HCT116 (cell line): ENCODE measurements around the gene MBNL2. TPM values are rescaled to one million over a fixed set of nuclear protein-coding genes. Genes with fewer than 3 reads are reported as not detected.

Experiments used
- ATAC-seq: fragments of 200-7000 bp; cut with Tn5 transposase; 2 replicates; pipeline ENCODE4 v1.9.1; 2020; ENCODE audit warnings: mild to moderate bottlenecking, moderate library complexity
- BruUV-seq: library from RNA; stranded (reverse); fragments of 400-500 nt; replicated peaks from 2 replicates; lab custom pipeline; 2021; lab: Mats Ljungman, UMichigan
- CTCF ChIA-PET: fragments of 300-600 bp; sonication (Branson Sonifier 250); formaldehyde crosslinking; loops from one replicate; lab custom pipeline; 2021; ENCODE audit warnings: antibody characterized with exemption; lab: Charles Lee
- POLR2A ChIA-PET: fragments of 300-600, 350-600 bp; sonication (Branson Sonifier 250); formaldehyde crosslinking; loops from one replicate; lab custom pipeline; 2021; ENCODE audit warnings: antibody characterized with exemption; lab: Charles Lee
- RAD21 ChIA-PET, 2 experiments: fragments of 300-600 bp; sonication (Branson Sonifier 250); formaldehyde crosslinking; loops; one replicate each; lab custom pipeline; 2023; ENCODE audit warnings: low total read pairs in 2 of 2; ENCODE audit not compliant: uncharacterized antibody in 2 of 2, unreplicated experiment in 2 of 2, low non-redundant PET in 1 of 2; lab: Charles Lee
- DNase-seq: peaks from one replicate; pipeline ENCODE4 v3.0.0-alpha.2; 2010; ENCODE audit warnings: low read depth, low spot score
- H2AFZ ChIP-seq: fragments of 200-600 bp; shearing (Covaris generic), sonication (generic); 2 replicates; pipeline ENCODE4 v1.6.1; 2017; ENCODE audit warnings: low read depth, mixed run types, mixed read lengths, antibody characterized with exemption, low read length; ENCODE audit not compliant: poor library complexity, severe bottlenecking
- H3K27ac ChIP-seq: 2 replicates; pipeline ENCODE4 v1.5.1; 2012; ENCODE audit warnings: low read depth, low read length
- H3K27me3 ChIP-seq: fragments of 200-600 bp; sonication (generic); 2 replicates; pipeline ENCODE4 v1.6.1; 2016; ENCODE audit warnings: mixed run types, low read length, mixed read lengths; ENCODE audit not compliant: insufficient read depth
- H3K36me3 ChIP-seq, 2 experiments: fragments of 200-500 bp in 1 of 2; fragments of 200-600 bp in 1 of 2; sonication (Bioruptor generic) in 1 of 2; sonication (generic) in 1 of 2; 2 replicates each; pipeline versions ENCODE4 v1.5.1 to v1.6.1; 2014 to 2016; ENCODE audit warnings: low read length in 2 of 2, inconsistent platforms in 1 of 2, mixed read lengths in 1 of 2, mixed run types in 1 of 2; ENCODE audit not compliant: insufficient read depth in 2 of 2, control insufficient read depth in 1 of 2
- H3K4me1 ChIP-seq, 2 experiments: fragments of 200-600 bp in 1 of 2; sonication (generic) in 1 of 2; 2 replicates each; pipeline versions ENCODE4 v1.5.1 to v1.6.1; 2012 to 2017; ENCODE audit warnings: low read length in 2 of 2, inconsistent platforms in 1 of 2, mild to moderate bottlenecking in 1 of 2, mixed read lengths in 1 of 2, mixed run types in 1 of 2, moderate library complexity in 1 of 2; ENCODE audit not compliant: insufficient read depth in 2 of 2, control insufficient read depth in 1 of 2
- H3K4me2 ChIP-seq: fragments of 200-600 bp; sonication (generic); 2 replicates; pipeline ENCODE4 v1.6.1; 2017; ENCODE audit warnings: mixed run types, low read length, mixed read lengths
- H3K4me3 ChIP-seq, 2 experiments: fragments of 200-600 bp in 1 of 2; sonication (generic) in 1 of 2; replicated peaks in 1 of 2; 2 replicates each; pipeline ENCODE4 v1.5.1; 2011 to 2016; ENCODE audit warnings: low read length in 2 of 2, control low read depth in 1 of 2, low read depth in 1 of 2, mild to moderate bottlenecking in 1 of 2, mixed read lengths in 1 of 2, mixed run types in 1 of 2
- H3K79me2 ChIP-seq: fragments of 200-600 bp; sonication (generic); 2 replicates; pipeline ENCODE4 v1.6.1; 2017; ENCODE audit warnings: mild to moderate bottlenecking, mixed run types, low read length, moderate library complexity, mixed read lengths; ENCODE audit not compliant: insufficient read depth
- H3K9ac ChIP-seq: fragments of 200-600 bp; sonication (generic); 2 replicates; pipeline ENCODE4 v1.6.1; 2016; ENCODE audit warnings: low read length, mixed read lengths
- H3K9me2 ChIP-seq: fragments of 200-600 bp; sonication (generic), shearing (Covaris generic); 2 replicates; pipeline ENCODE4 v1.6.1; 2017; ENCODE audit warnings: mixed run types, mild to moderate bottlenecking, moderate library complexity; ENCODE audit not compliant: insufficient read depth
- H3K9me3 ChIP-seq, 2 experiments: fragments of 200-500 bp in 1 of 2; fragments of 200-600 bp in 1 of 2; sonication (Bioruptor generic) in 1 of 2; sonication (generic) in 1 of 2; 2 replicates each; pipeline ENCODE4 v1.6.1; 2014 to 2017; ENCODE audit warnings: low read length in 2 of 2, mixed read lengths in 2 of 2, inconsistent platforms in 1 of 2, low read depth in 1 of 2, mild to moderate bottlenecking in 1 of 2, mixed run types in 1 of 2, moderate library complexity in 1 of 2; ENCODE audit not compliant: control insufficient read depth in 1 of 2, insufficient read depth in 1 of 2
- H4K20me1 ChIP-seq: fragments of 200-600 bp; sonication (generic), shearing (Covaris generic); 2 replicates; pipeline ENCODE4 v1.6.1; 2017; ENCODE audit warnings: mixed run types, mild to moderate bottlenecking, moderate library complexity; ENCODE audit not compliant: insufficient read depth
- EGR1 ChIP-seq: IDR thresholded peaks from 2 replicates; pipeline ENCODE4 v1.6.1; 2012; ENCODE audit warnings: low read depth
- JUND ChIP-seq: IDR thresholded peaks from 2 replicates; pipeline ENCODE4 v1.6.1; 2012
- SP1 ChIP-seq: IDR thresholded peaks from 2 replicates; pipeline ENCODE4 v1.6.1; 2012; ENCODE audit warnings: low read depth
- SRF ChIP-seq: IDR thresholded peaks from 2 replicates; pipeline ENCODE4 v1.6.1; 2012; ENCODE audit warnings: low read depth
- intact Hi-C: fragments of 100-400 bp; cut with micrococcal nuclease; formaldehyde crosslinking; loops from 2 replicates; pipeline ENCODE4 v1.10.0; 2022
- total RNA-seq: library from RNA; stranded (reverse); gene quantifications from one replicate; pipeline ENCODE4 v1.2.1, GENCODE V29; 2021; ENCODE audit not compliant: unreplicated experiment
- TF ChIP-seq, protein P1 (sequence below), 3 experiments: fragments of 200-600 bp in 1 of 3; sonication (generic) in 1 of 3; IDR thresholded peaks in 2 of 3; conservative IDR thresholded peaks in 1 of 3; 2 replicates each; pipeline ENCODE4 v1.5.1; 2012 to 2017; ENCODE audit warnings: low read depth in 2 of 3, low read length in 2 of 3, antibody characterized with exemption in 1 of 3, borderline replicate concordance in 1 of 3, control low read depth in 1 of 3, mild to moderate bottlenecking in 1 of 3, mixed read lengths in 1 of 3, mixed run types in 1 of 3, moderate library complexity in 1 of 3; ENCODE audit not compliant: insufficient read depth in 1 of 3

The MBNL2 gene
- total RNA-seq, 1 experiment from 2014 or later, result 73.9 TPM

DNA sequence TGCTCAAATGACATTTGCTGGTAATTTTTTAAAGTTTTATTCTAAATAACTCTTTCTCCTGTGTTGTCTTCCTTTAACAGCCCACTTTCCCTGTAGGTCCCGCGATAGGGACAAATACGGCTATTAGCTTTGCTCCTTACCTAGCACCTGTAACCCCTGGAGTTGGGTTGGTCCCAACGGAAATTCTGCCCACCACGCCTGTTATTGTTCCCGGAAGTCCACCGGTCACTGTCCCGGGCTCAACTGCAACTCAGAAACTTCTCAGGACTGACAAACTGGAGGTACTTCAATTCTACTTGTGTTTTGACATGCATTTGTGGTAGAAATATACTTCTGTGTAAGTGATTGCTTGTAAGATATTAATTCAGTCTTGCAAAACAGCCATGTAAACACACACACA is 120.8 kb downstream of the MBNL2 start:
- intact Hi-C loops, result loop anchor here (5.0 kb wide), 2 partner anchors 66 to 311 kb away; no protein-coding TSS in a partner anchor
- ATAC-seq, result no peak

More for the DNA sequence above, 120.8 kb downstream of the MBNL2 start:
- peaks cover 12% of the 10 kb centered on the region; the same call in 1 of the 2 replicates for H3K79me2 ChIP-seq
- no peak for DNase-seq
- H3K36me3 ChIP-seq, result 0 out of 4 replicates have a peak, but pooled peaks cover 0 to 6% of the 10 kb centered on the region in 2 experiments
- no peak overlapping the region for H3K9ac ChIP-seq
- peak overlapping the region; percentile 17; the same call in 1 of the 2 replicates for H3K27ac ChIP-seq
- no peaks in the 10 kb centered on the region for H4K20me1 ChIP-seq
- H3K4me1 ChIP-seq, result peaks cover 26 to 39% of the 10 kb centered on the region in 2 experiments
- H3K4me2 ChIP-seq, result no peak overlapping the region
- ChIA-PET POLR2A (no interaction called here), CTCF (interaction anchor here (1.1 to 2.1 kb wide), 3 partner anchors 17 to 233 kb away, joined by 3 to 7 read pairs (median 6); no protein-coding TSS in a partner anchor), RAD21 (no interaction called here)
- no peak overlapping the region for H3K4me3 ChIP-seq
- no TSS peak for BruUV-seq
- no peaks in the 10 kb centered on the region; the same call in 1 of the 2 replicates for H3K9me2 ChIP-seq
- H2AFZ ChIP-seq, result no peak overlapping the region
- TF ChIP-seq JUND, result no peak
- TF ChIP-seq EGR1, result no peak
- TF ChIP-seq, protein P1, sequence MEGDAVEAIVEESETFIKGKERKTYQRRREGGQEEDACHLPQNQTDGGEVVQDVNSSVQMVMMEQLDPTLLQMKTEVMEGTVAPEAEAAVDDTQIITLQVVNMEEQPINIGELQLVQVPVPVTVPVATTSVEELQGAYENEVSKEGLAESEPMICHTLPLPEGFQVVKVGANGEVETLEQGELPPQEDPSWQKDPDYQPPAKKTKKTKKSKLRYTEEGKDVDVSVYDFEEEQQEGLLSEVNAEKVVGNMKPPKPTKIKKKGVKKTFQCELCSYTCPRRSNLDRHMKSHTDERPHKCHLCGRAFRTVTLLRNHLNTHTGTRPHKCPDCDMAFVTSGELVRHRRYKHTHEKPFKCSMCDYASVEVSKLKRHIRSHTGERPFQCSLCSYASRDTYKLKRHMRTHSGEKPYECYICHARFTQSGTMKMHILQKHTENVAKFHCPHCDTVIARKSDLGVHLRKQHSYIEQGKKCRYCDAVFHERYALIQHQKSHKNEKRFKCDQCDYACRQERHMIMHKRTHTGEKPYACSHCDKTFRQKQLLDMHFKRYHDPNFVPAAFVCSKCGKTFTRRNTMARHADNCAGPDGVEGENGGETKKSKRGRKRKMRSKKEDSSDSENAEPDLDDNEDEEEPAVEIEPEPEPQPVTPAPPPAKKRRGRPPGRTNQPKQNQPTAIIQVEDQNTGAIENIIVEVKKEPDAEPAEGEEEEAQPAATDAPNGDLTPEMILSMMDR (IDR thresholded peaks at IDR 0.05 in 2 of 3, conservative IDR thresholded peaks at IDR 0.05 in 1 of 3; ENCODE audit: borderline replicate concordance in 1 of 3, insufficient read depth in 1 of 3, low read depth in 2 of 3, low read length in 2 of 3), result no peak
- no peak for TF ChIP-seq SRF
- no peak for TF ChIP-seq SP1
- H3K9me3 ChIP-seq, result no peaks in the 10 kb centered on the region
- H3K27me3 ChIP-seq, result no peaks in the 10 kb centered on the region
